K562 (cell line): Measurements from ENCODE around the gene RCSD1. TPM values are rescaled to one million over a fixed set of nuclear protein-coding genes. Genes with fewer than 3 reads are reported as not detected.

Experiments
- ATAC-seq: fragments of 200-7000 bp; cut with Tn5 transposase; 3 replicates; pipeline ENCODE4 v1.9.1; 2020; ENCODE audit warnings: moderate library complexity
- BruUV-seq: library from RNA; stranded (reverse); fragments of 400-500 nt; replicated peaks from 2 replicates; lab custom pipeline; 2021; lab: Mats Ljungman, UMichigan
- CTCF ChIA-PET: fragments of 300-600 bp; formaldehyde crosslinking; extraction: SDS; loops from one replicate; lab custom pipeline; 2021; ENCODE audit warnings: low intra/inter-chr PET ratio; lab: Yijun Ruan, JAX
- POLR2A ChIA-PET: fragments of 300-600, 350-650 bp; sonication (Branson Sonifier 250); formaldehyde crosslinking; extraction: SDS; loops from one replicate; lab custom pipeline; 2021; ENCODE audit warnings: antibody characterized with exemption, inconsistent platforms; lab: Yijun Ruan, JAX
- DNase-seq, 4 experiments: peaks; one replicate each; pipeline versions ENCODE4 v3.0.0 to v3.0.0-alpha.2; 2011 to 2018; ENCODE audit warnings: low spot score in 3 of 4, mixed read lengths in 3 of 4; ENCODE audit errors: extremely low read depth in 1 of 4
- FAIRE-seq: peaks from 2 replicates; lab custom pipeline; 2011; peaks lifted over from hg19 to GRCh38; lab: Jason Lieb, UNC
- H2AFZ ChIP-seq: 2 replicates; pipeline ENCODE4 v1.6.0; 2011; ENCODE audit warnings: low read depth, low read length, control low read depth, inconsistent platforms
- H3K27ac ChIP-seq: fragments of 200-600 bp; 3 replicates; pipeline ENCODE4 v1.8.0; 2011; ENCODE audit warnings: low read depth, mild to moderate bottlenecking, control low read depth, inconsistent platforms, low read length, moderate library complexity, mixed read lengths; ENCODE audit errors: extremely low read depth
- H3K27me3 ChIP-seq, 2 experiments: fragments of 300-600 bp in 1 of 2; 2 replicates in 1 of 2; 3 replicates in 1 of 2; pipeline versions ENCODE4 v1.6.0 to v1.8.0; 2011; ENCODE audit warnings: inconsistent platforms in 2 of 2, low read length in 2 of 2, mild to moderate bottlenecking in 1 of 2, mixed read lengths in 1 of 2, moderate library complexity in 1 of 2; ENCODE audit not compliant: control insufficient read depth in 2 of 2, insufficient read depth in 2 of 2
- H3K36me3 ChIP-seq: fragments of 300-600 bp; 3 replicates; pipeline ENCODE4 v1.8.0; 2011; ENCODE audit warnings: mild to moderate bottlenecking, low read length, inconsistent platforms; ENCODE audit not compliant: control insufficient read depth, insufficient read depth
- H3K4me1 ChIP-seq, 2 experiments: fragments of 200-600 bp in 1 of 2; replicated peaks in 1 of 2; 2 replicates in 1 of 2; 3 replicates in 1 of 2; pipeline versions ENCODE4 v1.5.1 to v1.8.0; 2011; ENCODE audit warnings: inconsistent platforms in 2 of 2, low read length in 2 of 2, mild to moderate bottlenecking in 1 of 2, mixed read lengths in 1 of 2, moderate library complexity in 1 of 2; ENCODE audit not compliant: control insufficient read depth in 2 of 2, insufficient read depth in 2 of 2
- H3K4me2 ChIP-seq: 2 replicates; pipeline ENCODE4 v1.6.1; 2011; ENCODE audit warnings: low read length, control low read depth, inconsistent platforms, mixed read lengths; ENCODE audit not compliant: insufficient read depth
- H3K4me3 ChIP-seq: fragments of 200-600 bp; sonication (generic), shearing (Covaris generic); 2 replicates; pipeline ENCODE4 v1.5.1; 2016; ENCODE audit warnings: control low read depth, inconsistent platforms
- H3K79me2 ChIP-seq: fragments of 200-600 bp; 3 replicates; pipeline ENCODE4 v1.8.0; 2011; ENCODE audit warnings: low read length, inconsistent platforms; ENCODE audit not compliant: control insufficient read depth, insufficient read depth
- H3K9ac ChIP-seq, 2 experiments: 2 replicates each; pipeline versions ENCODE4 v1.6.0 to v1.6.1; 2011; ENCODE audit warnings: low read depth in 2 of 2, low read length in 2 of 2, control low read depth in 1 of 2, inconsistent platforms in 1 of 2, mild to moderate bottlenecking in 1 of 2, mixed read lengths in 1 of 2; ENCODE audit not compliant: insufficient read depth in 1 of 2
- H3K9me1 ChIP-seq: one replicate; pipeline ENCODE4 v1.6.0; 2011; ENCODE audit warnings: inconsistent platforms, mild to moderate bottlenecking, low read length, moderate library complexity; ENCODE audit not compliant: control insufficient read depth, insufficient read depth
- H3K9me3 ChIP-seq: replicated peaks from 2 replicates; pipeline ENCODE4 v1.5.1; 2011; ENCODE audit warnings: low read depth, low read length, inconsistent platforms; ENCODE audit not compliant: control insufficient read depth, insufficient read depth
- H4K20me1 ChIP-seq: replicated peaks from 2 replicates; pipeline ENCODE4 v1.6.1; 2011; ENCODE audit warnings: low read length, inconsistent platforms, mixed read lengths; ENCODE audit not compliant: control insufficient read depth, insufficient read depth
- CHD2 ChIP-seq: IDR thresholded peaks from 2 replicates; pipeline ENCODE4 v1.6.1; 2011; ENCODE audit warnings: low read depth, low read length
- NCOA1 ChIP-seq: fragments of 450-650 bp; IDR thresholded peaks from 2 replicates; pipeline ENCODE4 v1.6.1; 2016; ENCODE audit warnings: low read depth
- NCOA6 ChIP-seq: fragments of 450-650 bp; IDR thresholded peaks from 2 replicates; pipeline ENCODE4 v1.6.1; 2017; ENCODE audit warnings: mild to moderate bottlenecking
- POLR2G ChIP-seq: fragments of 200-400 bp; formaldehyde crosslinking; IDR thresholded peaks from 2 replicates; pipeline ENCODE4 v1.6.1; 2017; ENCODE audit warnings: low read depth, mild to moderate bottlenecking, antibody characterized with exemption, low read length, moderate library complexity
- SMC3 ChIP-seq: conservative IDR thresholded peaks from 2 replicates; pipeline ENCODE4 v1.6.1; 2011; ENCODE audit warnings: low read depth, low read length, improper control_type of control experiment; ENCODE audit not compliant: insufficient read depth
- ZNF12 ChIP-seq: sonication (generic); formaldehyde crosslinking; IDR thresholded peaks from 2 replicates; pipeline ENCODE4 v1.4.0; 2020; ENCODE audit warnings: mild to moderate bottlenecking, missing genetic modification reagents
- ZNF239 ChIP-seq: fragments of 250-450 bp; sonication (Bioruptor Pico); IDR thresholded peaks from 2 replicates; pipeline ENCODE4 v1.4.0; 2020; ENCODE audit warnings: mild to moderate bottlenecking
- ZNF584 ChIP-seq: fragments of 200-800 bp; sonication (Bioruptor generic); IDR thresholded peaks from 2 replicates; pipeline ENCODE4 v1.6.1; 2016; ENCODE audit warnings: low read depth, mild to moderate bottlenecking, missing genetic modification characterization, missing compliant biosample characterization
- ZNF589 ChIP-seq: fragments of 200-800 bp; sonication (Bioruptor generic); IDR thresholded peaks from 2 replicates; pipeline ENCODE4 v1.6.1; 2016; ENCODE audit warnings: low read depth, missing genetic modification characterization, missing compliant biosample characterization
- WGBS: fragments of 100-300 bp; shearing (Covaris generic); methylation state at CpG from one replicate; pipeline ENCODE4 v1.1.6; 2016; ENCODE audit warnings: low coverage, mixed read lengths; ENCODE audit not compliant: insufficient coverage; ENCODE audit errors: missing lambda C conversion rate; 5-methylcytosine and 5-hydroxymethylcytosine counted together
- in situ Hi-C: fragments of 300-500 bp; cut with MboI; formaldehyde crosslinking; loops from 4 replicates; pipeline ENCODE4 v1.15.0; 2018; ENCODE audit warnings: inconsistent platforms, mixed read lengths
- intact Hi-C: fragments of 100-400 bp; cut with micrococcal nuclease; formaldehyde crosslinking; loops from 2 replicates; pipeline ENCODE4 v1.14.2; 2022
- polyA plus RNA-seq, 8 experiments: library from polyadenylated mRNA; depleted of rRNA in 4 of 8; stranded (reverse) in 5 of 8; unstranded in 3 of 8; fragments of >200 nt; fragmentation: Nextera tagmentation in 2 of 8; fragmentation: Illumina TruSeq in 1 of 8; extraction: Ambion mirVana in 2 of 8; extraction: Trizol in 1 of 8; gene quantifications; 2 replicates each; pipeline versions ENCODE4 v1.2.1 to v1.2.3, GENCODE V29; 2011 to 2014; ENCODE audit warnings: inconsistent platforms in 1 of 8, missing spikeins in 1 of 8
- total RNA-seq, 7 experiments: library from RNA; depleted of rRNA in 6 of 7; stranded (reverse); fragments of >200 nt in 6 of 7; fragmentation: Illumina TruSeq in 2 of 7; extraction: Trizol in 2 of 7; gene quantifications; 2 replicates each; pipeline versions ENCODE4 v1.2.1 to v1.2.3, GENCODE V29; 2011 to 2021; ENCODE audit warnings: low replicate concordance in 1 of 7
- TF ChIP-seq, protein P1 (sequence below): fragments of 250-450 bp; sonication (Bioruptor Pico); IDR thresholded peaks from 2 replicates; pipeline ENCODE4 v1.8.0; 2021; ENCODE audit warnings: moderate library complexity, mild to moderate bottlenecking, inconsistent platforms
- TF ChIP-seq, protein P2 (sequence below): fragments of 250-450 bp; sonication (Bioruptor Pico); IDR thresholded peaks from 2 replicates; pipeline ENCODE4 v1.5.0; 2022; ENCODE audit warnings: mild to moderate bottlenecking

Gene RCSD1
- total and polyA plus RNA-seq, 9 of the 15 experiments (the other 6 are each of a cell fraction or from before 2014, with no cell fraction given) = 7.8 to 69.8 (median 45.3) TPM

DNA sequence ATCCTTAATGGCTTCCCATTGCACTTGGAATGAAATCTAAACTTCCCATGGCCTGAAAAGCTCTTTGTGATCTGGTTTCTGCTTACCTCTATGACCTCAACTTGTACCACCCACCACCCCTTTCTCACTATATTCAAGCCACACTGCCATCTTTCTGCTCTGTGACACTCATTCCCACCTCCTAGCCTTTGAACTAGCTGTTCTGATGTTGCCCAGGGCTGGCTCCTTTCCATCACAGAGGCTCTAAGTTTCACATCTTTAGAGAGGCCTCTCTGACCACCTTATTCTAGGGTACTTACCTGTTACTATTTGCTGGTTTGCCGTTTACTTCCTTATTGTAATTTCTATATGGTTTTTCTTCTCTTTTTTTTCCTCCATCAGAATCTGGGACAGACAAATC, 96.0 kb downstream of the RCSD1 start:
- FAIRE-seq (no peak), ATAC-seq (no peak), DNase-seq (no peak)
- Histone ChIP-seq H4K20me1 (peaks cover 10% of the 10 kb centered on the region; the same call in 1 of the 2 replicates), H3K4me2 (no peak overlapping the region), H3K4me1 (peaks cover 20 to 26% of the 10 kb centered on the region in 2 experiments; a peak in 4 of 5 replicates), H3K9me1 (peaks cover 7% of the 10 kb centered on the region), H3K27ac (no peak overlapping the region), H3K27me3 (no peaks in the 10 kb centered on the region), H3K4me3 (no peak overlapping the region), H3K9me3 (peaks cover 5% of the 10 kb centered on the region; the same call in 1 of the 2 replicates), H3K36me3 (peaks cover 23% of the 10 kb centered on the region), H3K79me2 (peaks cover 78% of the 10 kb centered on the region), H2AFZ (no peak overlapping the region), H3K9ac (no peak overlapping the region; a peak in 1 of 4 replicates)
- POLR2A ChIA-PET = interaction anchor here (2.3 kb wide), 1 partner anchor 11 kb away, joined by 8 read pairs; no protein-coding TSS in a partner anchor
- CTCF ChIA-PET = no interaction called here
- TF ChIP-seq NCOA1 (no peak), ZNF584 (CRISPR knock-in tag) (no peak), ZNF12 (CRISPR knock-in tag) (no peak), SMC3 (no peak), ZNF589 (CRISPR knock-in tag) (no peak), NCOA6 (no peak), CHD2 (no peak), ZNF239 (no peak), POLR2G (no peak)
- TF ChIP-seq, protein P1, sequence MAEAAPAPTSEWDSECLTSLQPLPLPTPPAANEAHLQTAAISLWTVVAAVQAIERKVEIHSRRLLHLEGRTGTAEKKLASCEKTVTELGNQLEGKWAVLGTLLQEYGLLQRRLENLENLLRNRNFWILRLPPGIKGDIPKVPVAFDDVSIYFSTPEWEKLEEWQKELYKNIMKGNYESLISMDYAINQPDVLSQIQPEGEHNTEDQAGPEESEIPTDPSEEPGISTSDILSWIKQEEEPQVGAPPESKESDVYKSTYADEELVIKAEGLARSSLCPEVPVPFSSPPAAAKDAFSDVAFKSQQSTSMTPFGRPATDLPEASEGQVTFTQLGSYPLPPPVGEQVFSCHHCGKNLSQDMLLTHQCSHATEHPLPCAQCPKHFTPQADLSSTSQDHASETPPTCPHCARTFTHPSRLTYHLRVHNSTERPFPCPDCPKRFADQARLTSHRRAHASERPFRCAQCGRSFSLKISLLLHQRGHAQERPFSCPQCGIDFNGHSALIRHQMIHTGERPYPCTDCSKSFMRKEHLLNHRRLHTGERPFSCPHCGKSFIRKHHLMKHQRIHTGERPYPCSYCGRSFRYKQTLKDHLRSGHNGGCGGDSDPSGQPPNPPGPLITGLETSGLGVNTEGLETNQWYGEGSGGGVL (CRISPR knock-in tag) = no peak
- TF ChIP-seq, protein P2, sequence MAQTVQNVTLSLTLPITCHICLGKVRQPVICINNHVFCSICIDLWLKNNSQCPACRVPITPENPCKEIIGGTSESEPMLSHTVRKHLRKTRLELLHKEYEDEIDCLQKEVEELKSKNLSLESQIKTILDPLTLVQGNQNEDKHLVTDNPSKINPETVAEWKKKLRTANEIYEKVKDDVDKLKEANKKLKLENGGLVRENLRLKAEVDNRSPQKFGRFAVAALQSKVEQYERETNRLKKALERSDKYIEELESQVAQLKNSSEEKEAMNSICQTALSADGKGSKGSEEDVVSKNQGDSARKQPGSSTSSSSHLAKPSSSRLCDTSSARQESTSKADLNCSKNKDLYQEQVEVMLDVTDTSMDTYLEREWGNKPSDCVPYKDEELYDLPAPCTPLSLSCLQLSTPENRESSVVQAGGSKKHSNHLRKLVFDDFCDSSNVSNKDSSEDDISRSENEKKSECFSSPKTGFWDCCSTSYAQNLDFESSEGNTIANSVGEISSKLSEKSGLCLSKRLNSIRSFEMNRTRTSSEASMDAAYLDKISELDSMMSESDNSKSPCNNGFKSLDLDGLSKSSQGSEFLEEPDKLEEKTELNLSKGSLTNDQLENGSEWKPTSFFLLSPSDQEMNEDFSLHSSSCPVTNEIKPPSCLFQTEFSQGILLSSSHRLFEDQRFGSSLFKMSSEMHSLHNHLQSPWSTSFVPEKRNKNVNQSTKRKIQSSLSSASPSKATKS = no peak
- BruUV-seq = no TSS peak
- 80% methylated on average over 1 of the region's 1 CpG for WGBS
- in situ Hi-C loops = no loop called here
- intact Hi-C loops = no loop called here
